GM18519 (cell line): ENCODE data around the gene CDH18.

Experiments used
- ATAC-seq: cut with Tn5 transposase; IDR thresholded peaks from one replicate; pipeline ENCODE4 v1.9.1; 2021; ENCODE audit warnings: mild to moderate bottlenecking, moderate library complexity; ENCODE audit not compliant: unreplicated experiment, low FRiP score

CDH18 gene

DNA sequence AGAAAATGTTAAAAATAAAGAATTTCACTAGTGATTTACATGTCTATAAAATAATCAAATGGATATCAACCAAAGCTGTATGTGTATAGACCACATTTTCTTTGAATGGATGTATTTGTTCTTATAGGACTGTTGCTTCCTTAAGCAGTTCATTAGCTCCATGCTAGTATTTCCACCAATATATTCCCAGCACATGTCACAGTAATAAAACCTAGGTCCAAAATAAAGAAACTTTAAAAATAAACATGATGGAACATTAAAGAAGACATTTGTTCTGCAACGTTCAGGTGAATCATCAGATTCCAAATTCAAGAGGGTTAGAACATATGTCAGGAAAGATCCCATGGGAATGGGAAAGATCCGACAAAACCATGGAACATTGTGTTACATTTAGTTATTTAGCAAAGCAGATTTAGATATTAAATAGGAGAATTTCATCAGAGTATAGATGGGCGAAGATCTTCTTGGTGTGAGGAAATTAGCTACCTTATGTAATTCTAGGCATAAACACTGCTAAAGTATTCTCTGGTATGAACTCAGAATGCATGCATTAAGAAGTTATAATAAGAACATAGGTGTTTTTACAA is 490.7 kb downstream of the CDH18 start:
- no peak for ATAC-seq

DNA sequence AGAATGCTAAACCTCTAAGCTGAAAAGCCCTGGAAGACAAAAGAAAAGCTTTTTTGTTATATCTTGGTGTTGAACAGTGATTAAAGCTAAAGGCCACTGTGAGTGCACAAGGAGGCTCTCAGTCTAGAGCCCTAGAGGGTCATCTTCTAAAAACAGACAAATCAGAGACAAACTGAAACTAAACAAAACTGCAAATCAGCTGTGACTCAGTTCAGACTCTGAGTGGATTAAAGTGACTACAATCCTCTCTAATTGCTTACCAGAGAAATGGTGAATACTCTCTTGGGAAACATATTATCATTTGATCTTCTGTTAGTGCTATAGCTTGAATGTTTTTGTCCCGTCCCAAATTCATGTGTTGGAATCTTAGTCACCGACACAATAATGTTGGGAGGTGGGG is 491.9 kb downstream of the CDH18 start:
- ATAC-seq, result no peak

DNA sequence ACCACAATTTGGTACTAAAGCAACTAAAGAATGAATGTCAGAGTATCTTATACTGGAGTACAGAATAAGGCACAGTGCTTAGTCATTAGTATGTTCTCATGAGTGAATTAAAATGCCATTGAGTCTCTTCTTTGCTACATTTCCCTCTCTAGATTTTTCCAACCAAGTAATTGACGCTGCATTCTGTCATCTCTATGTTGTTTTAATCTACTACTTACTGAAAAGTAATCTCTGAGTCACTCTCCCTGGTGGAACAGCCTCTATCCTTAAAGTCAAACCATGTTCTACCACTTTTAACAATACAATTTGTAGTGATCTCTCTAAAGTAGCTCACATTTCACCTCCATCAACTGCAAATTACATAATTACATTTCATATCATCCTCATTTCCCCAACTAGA is 495.1 kb downstream of the CDH18 start:
- no peak for ATAC-seq

DNA sequence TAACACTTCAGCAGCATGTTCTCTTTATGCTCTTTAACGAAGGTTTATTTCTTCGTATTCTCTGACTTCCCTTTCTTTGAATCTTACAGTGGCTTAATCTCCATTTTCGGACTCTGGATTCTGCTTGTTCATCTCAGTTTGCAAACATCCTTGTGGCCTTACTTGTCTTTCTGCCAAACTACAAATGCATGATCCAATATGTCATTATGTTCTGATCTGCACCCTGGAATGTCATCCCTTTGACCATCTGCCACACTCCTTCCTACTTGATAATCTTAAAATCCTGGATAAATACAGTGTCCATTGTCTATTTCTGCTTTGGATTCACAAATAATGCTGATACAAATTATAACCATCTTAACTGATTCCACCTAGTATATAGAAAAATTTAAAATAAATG is 499.2 kb downstream of the CDH18 start:
- no peak for ATAC-seq

DNA sequence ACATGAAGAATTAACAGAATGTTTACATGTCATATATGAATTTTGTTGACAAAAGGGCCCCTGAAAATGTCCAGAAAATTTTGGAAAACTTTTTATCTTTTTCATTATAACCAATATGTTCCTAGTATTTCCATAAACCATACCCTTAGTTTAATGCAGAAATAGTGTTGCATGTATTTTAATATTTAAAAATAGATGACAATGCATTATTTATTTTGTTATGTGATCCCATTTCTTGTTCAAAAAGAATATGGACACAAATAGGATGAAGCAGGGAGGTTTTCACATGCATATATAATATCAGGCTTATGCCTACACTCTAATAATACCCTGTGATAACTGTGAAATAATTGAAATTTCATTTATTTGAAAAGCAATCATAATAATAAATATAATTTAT is 500.5 kb downstream of the CDH18 start:
- ATAC-seq, result no peak

DNA sequence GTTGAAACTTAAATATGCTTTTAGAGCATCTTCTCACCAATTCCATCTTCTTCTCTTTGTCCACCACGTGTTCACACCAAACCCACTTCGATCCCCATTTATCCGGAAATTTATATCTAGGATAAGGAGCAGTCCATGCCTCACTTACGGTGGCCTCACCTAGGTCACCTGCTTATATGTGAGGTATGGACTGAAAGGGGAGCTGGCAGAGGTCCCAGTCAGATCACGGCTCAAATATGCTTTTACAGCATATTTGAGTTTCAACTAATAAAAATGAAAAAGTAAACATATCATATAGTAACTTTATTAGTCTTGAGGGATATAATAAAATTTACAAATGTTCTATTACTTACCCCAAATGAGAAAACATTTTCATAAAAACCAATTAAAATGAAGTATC is 508.4 kb downstream of the CDH18 start:
- no peak for ATAC-seq

DNA sequence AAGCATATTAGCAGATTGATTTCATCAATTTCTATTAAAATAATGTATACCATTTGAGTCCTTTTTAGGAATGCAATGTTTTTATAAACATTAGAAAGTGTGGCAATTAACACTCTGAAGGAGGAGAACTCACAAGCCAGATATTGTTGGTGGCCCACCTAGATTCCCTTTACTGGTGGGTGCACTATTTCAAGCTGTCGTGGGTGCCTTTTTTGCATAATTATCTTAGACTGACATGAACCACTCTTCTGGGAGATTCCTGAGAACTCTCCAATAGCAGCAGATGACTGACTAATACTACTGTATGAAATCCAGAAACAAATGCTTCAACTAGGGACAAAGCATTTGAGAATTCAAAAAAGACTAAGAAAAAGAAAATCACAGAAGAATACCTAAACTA is 526.0 kb downstream of the CDH18 start:
- no peak for ATAC-seq

DNA sequence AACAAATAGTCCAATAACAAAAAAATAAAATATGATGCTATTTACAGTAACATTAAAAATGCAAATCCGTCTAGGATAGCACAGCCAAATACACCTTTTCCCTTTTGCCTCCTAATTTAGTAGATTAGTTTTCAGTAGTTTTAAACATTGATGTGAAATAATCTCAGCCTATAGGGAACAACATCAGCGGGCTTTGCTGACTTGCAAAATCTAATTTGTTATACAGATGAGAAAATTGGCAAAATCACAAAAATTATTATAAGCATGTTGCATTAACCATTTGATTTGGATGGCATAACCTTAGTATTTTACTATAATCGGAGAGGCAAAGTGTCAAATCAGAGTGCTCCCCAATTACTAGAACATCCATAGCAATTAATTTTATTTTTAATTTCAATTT is 563.5 kb downstream of the CDH18 start:
- ATAC-seq, result no peak
